GM10248 (cell line): ENCODE data around the gene EWSR1.

Experiments used
- CTCF ChIA-PET: fragments of 300-600 bp; sonication (Branson Sonifier 250); formaldehyde crosslinking; extraction: SDS; loops from one replicate; lab custom pipeline; 2021; ENCODE audit warnings: antibody characterized with exemption; lab: Yijun Ruan, JAX
- POLR2A ChIA-PET: fragments of 350-650 bp; sonication (Branson Sonifier 250); formaldehyde crosslinking; extraction: SDS; loops from one replicate; lab custom pipeline; 2020; ENCODE audit warnings: antibody characterized with exemption; lab: Yijun Ruan, JAX
- DNase-seq: peaks from one replicate; pipeline ENCODE4 v3.0.0; 2012; ENCODE audit errors: extremely low spot score
- CTCF ChIP-seq: IDR thresholded peaks from 2 replicates; pipeline ENCODE4 v1.5.1; 2012; ENCODE audit warnings: mild to moderate bottlenecking, low read depth; ENCODE audit errors: extremely low read depth, missing control alignments, control extremely low read depth

Gene EWSR1

GRCh38 chr22:29339381-29340235 lies 71.5 kb downstream of the EWSR1 start:
- ChIA-PET POLR2A (interaction anchor here (0.5 kb wide), 1 partner anchor 112 kb away, joined by 3 read pairs; no protein-coding TSS in a partner anchor), CTCF (interaction anchor here (1.6 kb wide), 1 partner anchor 9 kb away, joined by 3 read pairs; no protein-coding TSS in a partner anchor)
- no peak for TF ChIP-seq CTCF
- no peak for DNase-seq

GRCh38 chr22:29340566-29340965 lies 72.5 kb downstream of the EWSR1 start:
- no peak for DNase-seq
- POLR2A ChIA-PET = interaction anchor here (0.5 kb wide), 1 partner anchor 113 kb away, joined by 3 read pairs; no protein-coding TSS in a partner anchor
- CTCF ChIA-PET = interaction anchor here (1.6 kb wide), 1 partner anchor 10 kb away, joined by 3 read pairs; no protein-coding TSS in a partner anchor
- no peak for TF ChIP-seq CTCF

GRCh38 chr22:29341056-29341848 lies 73.2 kb downstream of the EWSR1 start:
- no peak for DNase-seq
- ChIA-PET POLR2A (no interaction called here), CTCF (no interaction called here)
- TF ChIP-seq CTCF = no peak

GRCh38 chr22:29341849-29342127 lies 73.7 kb downstream of the EWSR1 start:
- no peak for TF ChIP-seq CTCF
- ChIA-PET CTCF (no interaction called here), POLR2A (no interaction called here)
- DNase-seq = no peak

- CTCF ChIA-PET = interaction anchor here (1.4 kb wide), 1 partner anchor 12 kb away, joined by 5 read pairs; no protein-coding TSS in a partner anchor
- POLR2A ChIA-PET = no interaction called here
- DNase-seq = no peak
- no peak for TF ChIP-seq CTCF
Observed at GRCh38 chr22:29342177-29342576, 74.1 kb downstream of the EWSR1 start.

GRCh38 chr22:29342577-29343312 lies 74.7 kb downstream of the EWSR1 start:
- no peak for TF ChIP-seq CTCF
- POLR2A ChIA-PET = no interaction called here
- no peak for DNase-seq
- CTCF ChIA-PET = interaction anchor here (1.1 to 1.4 kb wide), 2 partner anchors 11 to 17 kb away, joined by 3 to 5 read pairs; no protein-coding TSS in a partner anchor
